ENCODE measurements around the gene IRS2. TPM values are rescaled to one million over a fixed set of nuclear protein-coding genes. Genes with fewer than 3 reads are reported as not detected.

The IRS2 gene
- total RNA-seq, 1 donor from 2014 or later, result 43.8 TPM

DNA sequence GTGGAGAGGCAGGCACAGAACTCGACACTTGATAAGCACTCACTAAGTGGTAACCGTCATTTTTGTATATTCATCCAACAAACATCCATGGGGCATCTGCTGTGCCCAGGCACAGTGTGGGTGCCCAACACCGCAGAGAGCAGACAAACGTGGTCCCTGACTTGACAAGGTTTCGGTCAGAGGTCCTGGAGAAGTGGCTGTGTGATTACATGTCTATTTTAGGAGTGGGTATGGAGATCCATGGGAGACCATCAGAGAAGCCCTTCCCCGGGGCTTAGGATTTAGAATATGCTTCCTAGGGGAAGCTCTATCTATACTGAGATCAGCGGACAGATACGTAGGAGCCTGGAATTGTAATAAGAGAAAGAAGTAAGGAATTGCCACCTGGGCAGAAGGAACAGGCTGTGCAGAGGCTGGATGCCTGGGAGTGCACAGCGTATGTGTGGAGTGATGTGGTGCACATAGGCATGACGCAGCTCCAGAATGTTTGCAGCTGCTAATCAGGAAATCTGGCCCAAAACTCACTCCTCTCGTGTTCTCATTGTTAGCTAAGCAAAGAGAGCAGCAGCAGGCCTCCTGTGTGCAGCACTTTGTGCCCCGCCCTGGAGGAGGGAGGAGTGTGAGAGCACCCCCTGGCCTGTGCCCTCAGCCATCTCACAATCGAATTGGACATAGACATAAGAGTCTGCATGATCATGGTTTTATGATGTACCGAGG is 23.0 kb upstream of the IRS2 start:
- TF ChIP-seq, protein P1, sequence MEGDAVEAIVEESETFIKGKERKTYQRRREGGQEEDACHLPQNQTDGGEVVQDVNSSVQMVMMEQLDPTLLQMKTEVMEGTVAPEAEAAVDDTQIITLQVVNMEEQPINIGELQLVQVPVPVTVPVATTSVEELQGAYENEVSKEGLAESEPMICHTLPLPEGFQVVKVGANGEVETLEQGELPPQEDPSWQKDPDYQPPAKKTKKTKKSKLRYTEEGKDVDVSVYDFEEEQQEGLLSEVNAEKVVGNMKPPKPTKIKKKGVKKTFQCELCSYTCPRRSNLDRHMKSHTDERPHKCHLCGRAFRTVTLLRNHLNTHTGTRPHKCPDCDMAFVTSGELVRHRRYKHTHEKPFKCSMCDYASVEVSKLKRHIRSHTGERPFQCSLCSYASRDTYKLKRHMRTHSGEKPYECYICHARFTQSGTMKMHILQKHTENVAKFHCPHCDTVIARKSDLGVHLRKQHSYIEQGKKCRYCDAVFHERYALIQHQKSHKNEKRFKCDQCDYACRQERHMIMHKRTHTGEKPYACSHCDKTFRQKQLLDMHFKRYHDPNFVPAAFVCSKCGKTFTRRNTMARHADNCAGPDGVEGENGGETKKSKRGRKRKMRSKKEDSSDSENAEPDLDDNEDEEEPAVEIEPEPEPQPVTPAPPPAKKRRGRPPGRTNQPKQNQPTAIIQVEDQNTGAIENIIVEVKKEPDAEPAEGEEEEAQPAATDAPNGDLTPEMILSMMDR (IDR thresholded peaks at IDR 0.05), result no peak
- H3K27me3 ChIP-seq, result no peaks in the 10 kb centered on the region
- DNase-seq, result no peak
- H3K4me1 ChIP-seq, result no peaks in the 10 kb centered on the region
- H3K27ac ChIP-seq, result no peak overlapping the region
- intact Hi-C loops (cut with DNase I), result no loop called here
- no peaks in the 10 kb centered on the region for H3K9me3 ChIP-seq
- no peak for ATAC-seq
- H3K36me3 ChIP-seq, result no peaks in the 10 kb centered on the region
- no peak overlapping the region for H3K4me3 ChIP-seq

DNA sequence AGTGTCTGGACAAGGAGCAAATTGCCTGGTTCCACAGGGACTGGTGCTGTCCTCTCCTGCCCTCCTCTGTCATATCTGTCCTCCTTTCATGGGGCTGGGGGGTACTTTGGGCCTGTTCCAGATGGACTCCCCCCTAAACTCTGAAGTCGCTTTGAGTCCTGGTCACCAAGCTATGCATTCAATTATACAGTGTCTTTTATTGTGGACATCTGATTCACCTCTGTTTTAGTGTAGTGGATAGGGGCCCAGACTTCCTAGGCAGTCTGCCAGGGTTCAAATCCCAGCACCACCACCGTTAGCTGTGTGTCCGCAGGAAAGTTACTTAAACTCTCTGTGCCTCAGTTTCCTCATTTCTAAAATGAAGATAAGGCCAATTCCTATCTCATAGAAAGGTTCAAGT is 21.0 kb upstream of the IRS2 start:
- ATAC-seq (no peak), DNase-seq (no peak)
- Histone ChIP-seq H3K4me1 (no peaks in the 10 kb centered on the region), H3K27ac (no peak overlapping the region), H3K36me3 (no peaks in the 10 kb centered on the region), H3K9me3 (no peaks in the 10 kb centered on the region), H3K4me3 (no peak overlapping the region), H3K27me3 (no peaks in the 10 kb centered on the region)
- TF ChIP-seq, protein P1 (IDR thresholded peaks at IDR 0.05), result no peak
- intact Hi-C loops (cut with DNase I), result no loop called here

DNA sequence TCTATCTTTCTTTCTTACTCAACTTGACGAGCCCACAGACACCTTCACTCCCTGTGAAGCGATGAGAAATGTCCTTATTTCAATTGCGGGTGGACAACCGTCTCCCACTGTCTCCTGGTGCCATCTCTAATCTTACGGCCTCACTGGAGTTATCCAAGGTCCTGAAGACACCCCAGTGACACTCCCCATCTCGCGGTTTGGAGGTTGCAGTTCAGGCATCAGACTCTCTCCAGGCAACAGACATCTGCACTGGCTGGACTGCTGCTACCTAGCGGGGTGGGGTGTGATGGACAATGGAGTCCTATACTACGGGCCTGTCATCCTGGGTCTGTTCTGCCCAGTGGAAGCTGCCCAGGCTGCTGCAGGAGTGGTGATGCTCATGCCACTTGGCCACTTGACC is 18.3 kb upstream of the IRS2 start:
- TF ChIP-seq, protein P1 (IDR thresholded peaks at IDR 0.05), result no peak
- Histone ChIP-seq H3K9me3 (no peaks in the 10 kb centered on the region), H3K4me1 (no peaks in the 10 kb centered on the region), H3K27ac (no peak overlapping the region), H3K27me3 (no peaks in the 10 kb centered on the region), H3K4me3 (no peak overlapping the region), H3K36me3 (no peaks in the 10 kb centered on the region)
- intact Hi-C loops (cut with DNase I), result no loop called here
- DNase-seq (no peak), ATAC-seq (no peak)

DNA sequence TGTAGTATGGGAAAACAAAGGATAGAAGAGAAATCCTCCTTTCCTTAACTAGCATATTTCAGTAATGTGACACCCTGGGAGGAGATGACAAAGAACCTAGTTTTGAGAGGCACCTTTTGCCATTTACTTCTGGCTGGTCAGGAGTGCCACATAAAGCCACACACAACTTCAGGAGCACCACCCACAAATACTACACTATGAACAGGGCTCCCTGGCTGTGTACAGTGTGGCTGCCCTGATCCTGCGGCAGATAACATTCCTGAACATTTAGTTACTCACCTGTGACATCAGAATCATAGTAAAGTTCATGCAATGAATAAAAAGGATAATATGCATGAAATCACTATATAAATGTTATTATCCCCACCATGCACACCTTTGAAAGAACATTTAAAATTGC is 17.4 kb upstream of the IRS2 start:
- intact Hi-C loops (cut with DNase I), result no loop called here
- H3K27ac ChIP-seq, result no peak overlapping the region

DNA sequence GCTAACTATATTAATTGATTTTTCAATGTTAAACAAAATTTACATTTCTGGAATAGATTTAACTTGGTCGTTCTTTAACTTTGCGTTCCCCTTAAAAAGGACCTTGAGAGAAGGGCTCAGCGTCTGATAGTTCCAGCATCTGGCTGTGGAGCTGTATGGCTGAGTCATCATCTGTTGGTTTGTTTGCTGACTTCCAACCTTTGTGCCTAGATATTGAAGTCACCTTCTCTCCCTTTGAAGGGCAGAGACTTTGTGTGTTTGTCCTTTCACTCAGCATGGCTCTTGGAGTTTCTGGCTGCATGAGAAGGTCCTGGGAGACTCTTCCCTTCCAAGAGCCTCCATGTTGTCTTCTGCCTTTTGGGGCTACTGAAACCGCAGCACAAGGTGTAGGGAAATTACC is 16.6 kb upstream of the IRS2 start:
- DNase-seq (no peak), ATAC-seq (no peak)
- Histone ChIP-seq H3K4me1 (no peaks in the 10 kb centered on the region), H3K4me3 (no peak overlapping the region), H3K9me3 (no peaks in the 10 kb centered on the region), H3K27ac (no peak overlapping the region), H3K36me3 (no peaks in the 10 kb centered on the region), H3K27me3 (no peaks in the 10 kb centered on the region)
- intact Hi-C loops (cut with DNase I), result no loop called here
- TF ChIP-seq, protein P1 (IDR thresholded peaks at IDR 0.05), result no peak

More for the DNA sequence above, 17.4 kb upstream of the IRS2 start:
- Histone ChIP-seq H3K4me1 (no peaks in the 10 kb centered on the region), H3K9me3 (no peaks in the 10 kb centered on the region), H3K4me3 (no peak overlapping the region), H3K36me3 (no peaks in the 10 kb centered on the region), H3K27me3 (no peaks in the 10 kb centered on the region)
- no peak for DNase-seq
- ATAC-seq, result no peak
- TF ChIP-seq, protein P1 (IDR thresholded peaks at IDR 0.05), result no peak

DNA sequence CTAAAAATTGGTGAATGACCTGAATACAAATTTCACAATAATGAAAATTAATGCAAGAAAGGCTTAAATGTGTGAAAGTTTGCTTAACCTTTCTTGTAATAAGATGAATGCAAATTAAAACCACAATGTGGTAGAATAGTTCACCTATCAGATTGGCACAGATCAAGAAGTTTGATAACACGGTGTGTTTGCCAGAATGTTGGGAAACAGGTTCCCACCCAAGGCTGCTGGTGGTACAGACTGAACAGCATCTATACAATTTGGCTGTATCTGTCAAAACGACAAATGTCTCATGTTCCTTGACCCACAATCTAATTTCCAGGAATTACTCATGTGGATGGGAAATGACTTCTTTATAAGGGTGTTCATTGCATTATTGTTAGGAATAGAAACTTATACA is 8.6 kb upstream of the IRS2 start:
- Histone ChIP-seq H3K27ac (no peak overlapping the region), H3K36me3 (no peaks in the 10 kb centered on the region), H3K4me1 (peaks cover 7% of the 10 kb centered on the region), H3K27me3 (no peaks in the 10 kb centered on the region), H3K4me3 (no peak overlapping the region), H3K9me3 (no peaks in the 10 kb centered on the region)
- DNase-seq (no peak), ATAC-seq (no peak)
- TF ChIP-seq, protein P1 (IDR thresholded peaks at IDR 0.05), result no peak
- intact Hi-C loops (cut with DNase I), result no loop called here
